Hepatic stellate cell (primary cell): ENCODE results near the gene LBR.

Source experiments
- DNase-seq: peaks from one replicate; pipeline ENCODE4 v3.0.0; 2011; ENCODE audit warnings: low spot score

Gene LBR

GRCh38 chr1:225373155-225373554, 54.7 kb downstream of the LBR start:
- DNase-seq = no peak

GRCh38 chr1:225371366-225372010, 56.4 kb downstream of the LBR start:
- DNase-seq = no peak

GRCh38 chr1:225368036-225368552, 59.7 kb downstream of the LBR start:
- DNase-seq = no peak

- no peak for DNase-seq
Observed at GRCh38 chr1:225366552-225366951, 61.3 kb downstream of the LBR start.

- DNase-seq = no peak
Observed at GRCh38 chr1:225366018-225366417, 61.8 kb downstream of the LBR start.

- DNase-seq = no peak
Observed at GRCh38 chr1:225364439-225364838, 63.4 kb downstream of the LBR start.

- DNase-seq = no peak
Observed at GRCh38 chr1:225362805-225363204, 65.0 kb downstream of the LBR start.

- DNase-seq = no peak
Observed at GRCh38 chr1:225361176-225361575, 66.7 kb downstream of the LBR start.

- DNase-seq = no peak
Observed at GRCh38 chr1:225360119-225360518, 67.7 kb downstream of the LBR start.

GRCh38 chr1:225355863-225356262, 72.0 kb downstream of the LBR start:
- no peak for DNase-seq

GRCh38 chr1:225354906-225355305, 72.9 kb downstream of the LBR start:
- DNase-seq = no peak
